Subcutaneous abdominal adipose tissue (tissue), 5 donors: ENCODE measurements around the gene RPH3AL.

Experiments
- H3K27ac ChIP-seq: one replicate; pipeline ENCODE4 v1.7.0; 2013; ENCODE audit warnings: low read depth, mild to moderate bottlenecking, inconsistent platforms, low read length, moderate library complexity
- H3K27me3 ChIP-seq, 5 donors: one replicate each; pipeline ENCODE4 v1.7.0; 2013; ENCODE audit warnings: low read length in 5 of 5, inconsistent platforms in 1 of 5; ENCODE audit not compliant: control insufficient read depth in 5 of 5, insufficient read depth in 4 of 5
- H3K36me3 ChIP-seq, 5 donors: one replicate each; pipeline ENCODE4 v1.7.0; 2013; ENCODE audit warnings: low read length in 5 of 5; ENCODE audit not compliant: control insufficient read depth in 5 of 5, insufficient read depth in 5 of 5
- H3K4me1 ChIP-seq, 5 donors: one replicate each; pipeline ENCODE4 v1.7.0; 2013; ENCODE audit warnings: low read length in 5 of 5, mild to moderate bottlenecking in 3 of 5, moderate library complexity in 1 of 5; ENCODE audit not compliant: control insufficient read depth in 5 of 5, insufficient read depth in 5 of 5
- H3K4me3 ChIP-seq, 5 donors: one replicate each; pipeline ENCODE4 v1.7.0; 2013; ENCODE audit warnings: low read length in 5 of 5, low read depth in 1 of 5
- H3K9ac ChIP-seq, 5 donors: one replicate each; pipeline ENCODE4 v1.7.0; 2013; ENCODE audit warnings: low read length in 5 of 5, mild to moderate bottlenecking in 4 of 5, moderate library complexity in 3 of 5
- H3K9me3 ChIP-seq, 5 donors: one replicate each; pipeline ENCODE4 v1.7.0; 2013; ENCODE audit warnings: low read length in 5 of 5; ENCODE audit not compliant: control insufficient read depth in 5 of 5
- donor health status: healthy.
- donor health status: healthy.
- donor health status: healthy.
- donor health status: healthy.
- donor health status: healthy.

Gene RPH3AL

GRCh38 chr17:354651-355556 is 2.3 kb upstream of the RPH3AL start:
- Histone ChIP-seq H3K27ac (no peak overlapping the region), H3K27me3 (no peaks in the 10 kb centered on the region), H3K9ac (no peak overlapping the region), H3K4me1 (peaks cover 10 to 56% (median 52%) of the 10 kb centered on the region in 5 donors), H3K36me3 (no peaks in the 10 kb centered on the region), H3K4me3 (no peak overlapping the region), H3K9me3 (no peaks in the 10 kb centered on the region)

- no peaks in the 10 kb centered on the region for H3K27me3 ChIP-seq
- no peak overlapping the region for H3K4me3 ChIP-seq
- no peaks in the 10 kb centered on the region for H3K36me3 ChIP-seq
- H3K27ac ChIP-seq = peak overlapping the region; percentile 86
- H3K4me1 ChIP-seq = peaks cover 16 to 67% (median 63%) of the 10 kb centered on the region in 5 donors
- H3K9me3 ChIP-seq = no peaks in the 10 kb centered on the region
- peak overlapping the region in 1 of 5 donors; percentile 16 for H3K9ac ChIP-seq
Observed at GRCh38 chr17:353838-354234, 1.2 kb upstream of the RPH3AL start.

- H3K4me1 ChIP-seq = peaks cover 16 to 71% (median 68%) of the 10 kb centered on the region in 5 donors
- no peaks in the 10 kb centered on the region for H3K9me3 ChIP-seq
- H3K36me3 ChIP-seq = no peaks in the 10 kb centered on the region
- H3K9ac ChIP-seq = peak overlapping the region in 4 of 5 donors; percentile 55 to 81 (median 64)
- peak overlapping the region; percentile 86 for H3K27ac ChIP-seq
- H3K27me3 ChIP-seq = no peaks in the 10 kb centered on the region
- no peak overlapping the region for H3K4me3 ChIP-seq
Observed at GRCh38 chr17:353213-353837, 718 bp upstream of the RPH3AL start.

GRCh38 chr17:351875-352420 is 659 bp downstream of the RPH3AL start:
- Histone ChIP-seq H3K9me3 (no peaks in the 10 kb centered on the region), H3K36me3 (no peaks in the 10 kb centered on the region), H3K27me3 (no peaks in the 10 kb centered on the region), H3K4me3 (peak overlapping the region in 3 of 5 donors; percentile 2 to 27 (median 27)), H3K9ac (peak overlapping the region in 4 of 5 donors; percentile 55 to 81 (median 58)), H3K27ac (peak overlapping the region; percentile 86), H3K4me1 (peaks cover 16 to 74% (median 66%) of the 10 kb centered on the region in 5 donors)

- H3K27ac ChIP-seq = peak overlapping the region; percentile 86
- no peaks in the 10 kb centered on the region for H3K9me3 ChIP-seq
- H3K9ac ChIP-seq = peak overlapping the region in 4 of 5 donors; percentile 23 to 36 (median 33)
- H3K27me3 ChIP-seq = no peaks in the 10 kb centered on the region
- peak overlapping the region in 1 of 5 donors; percentile 4 for H3K4me3 ChIP-seq
- H3K4me1 ChIP-seq = peaks cover 16 to 74% (median 66%) of the 10 kb centered on the region in 5 donors
- H3K36me3 ChIP-seq = no peaks in the 10 kb centered on the region
Observed at GRCh38 chr17:351449-351738, 1.2 kb downstream of the RPH3AL start.

- peak overlapping the region in 2 of 5 donors; percentile 4 for H3K4me3 ChIP-seq
- peaks cover 16 to 74% (median 66%) of the 10 kb centered on the region in 5 donors for H3K4me1 ChIP-seq
- H3K36me3 ChIP-seq = no peaks in the 10 kb centered on the region
- H3K9ac ChIP-seq = peak overlapping the region in 4 of 5 donors; percentile 23 to 36 (median 33)
- no peaks in the 10 kb centered on the region for H3K27me3 ChIP-seq
- peak overlapping the region; percentile 86 for H3K27ac ChIP-seq
- no peaks in the 10 kb centered on the region for H3K9me3 ChIP-seq
Observed at GRCh38 chr17:350706-351448, 1.7 kb downstream of the RPH3AL start.

- H3K4me1 ChIP-seq = peaks cover 16 to 72% (median 62%) of the 10 kb centered on the region in 5 donors
- peak overlapping the region in 1 of 5 donors; percentile 70 for H3K9ac ChIP-seq
- H3K9me3 ChIP-seq = no peaks in the 10 kb centered on the region
- no peak overlapping the region for H3K4me3 ChIP-seq
- H3K27ac ChIP-seq = peak overlapping the region; percentile 86
- no peaks in the 10 kb centered on the region for H3K27me3 ChIP-seq
- no peaks in the 10 kb centered on the region for H3K36me3 ChIP-seq
Observed at GRCh38 chr17:349666-350065, 2.9 kb downstream of the RPH3AL start.

GRCh38 chr17:348692-349425 is 3.7 kb downstream of the RPH3AL start:
- Histone ChIP-seq H3K9me3 (no peaks in the 10 kb centered on the region), H3K4me1 (peaks cover 16 to 66% (median 57%) of the 10 kb centered on the region in 5 donors), H3K9ac (peak overlapping the region in 1 of 5 donors; percentile 11), H3K27ac (peak overlapping the region; percentile 63), H3K27me3 (no peaks in the 10 kb centered on the region), H3K36me3 (no peaks in the 10 kb centered on the region), H3K4me3 (no peak overlapping the region)

- no peaks in the 10 kb centered on the region for H3K27me3 ChIP-seq
- no peak overlapping the region for H3K9ac ChIP-seq
- H3K9me3 ChIP-seq = no peaks in the 10 kb centered on the region
- H3K4me3 ChIP-seq = no peak overlapping the region
- peaks cover 16 to 65% (median 52%) of the 10 kb centered on the region in 5 donors for H3K4me1 ChIP-seq
- H3K27ac ChIP-seq = peak overlapping the region; percentile 63
- H3K36me3 ChIP-seq = no peaks in the 10 kb centered on the region
Observed at GRCh38 chr17:348012-348411, 4.6 kb downstream of the RPH3AL start.
